Measurements from ENCODE around the gene KCNC1. TPM values are rescaled to one million over a fixed set of nuclear protein-coding genes. Genes with fewer than 3 reads are reported as not detected.

The KCNC1 gene
- polyA plus RNA-seq, 1 of the 3 experiments (the other 2 are of a cell fraction), result 0.18 TPM

DNA sequence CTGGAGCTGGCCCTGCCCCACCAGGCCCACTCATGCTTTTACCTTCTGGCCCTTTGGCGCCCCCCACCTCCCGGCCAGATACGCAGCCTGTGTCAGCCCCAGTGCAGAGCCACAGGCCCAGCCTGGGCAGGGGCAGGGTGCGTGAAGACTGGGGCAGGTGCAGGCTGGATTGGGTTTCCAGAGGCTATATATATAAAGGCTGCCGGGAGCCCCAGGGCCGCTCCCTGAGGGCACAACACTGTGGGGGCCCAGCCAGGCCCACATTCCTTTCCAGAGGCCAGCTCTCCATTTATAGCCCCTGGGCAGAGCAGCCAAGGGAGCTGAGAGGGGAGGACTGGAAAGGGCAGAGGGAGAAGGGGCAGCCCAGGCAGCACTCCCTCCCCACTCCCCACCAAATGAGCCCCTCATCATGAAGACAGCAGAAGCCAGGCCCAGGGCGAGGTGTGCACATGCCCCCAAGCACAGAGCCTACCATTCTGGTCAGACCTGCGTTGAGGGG lies 20.2 kb upstream of the KCNC1 start:
- no peak overlapping the region for H2AFZ ChIP-seq (ENCODE audit: low read depth)
- H3K4me1 ChIP-seq (ENCODE audit: control insufficient read depth in 1 of 2, insufficient read depth in 2 of 2, low read depth in 1 of 2, low read length in 1 of 2), result no peaks in the 10 kb centered on the region
- WGBS (ENCODE audit: low lambda C conversion rate), result 69% methylated on average over 5 of the region's 8 CpGs
- H3K27ac ChIP-seq (ENCODE audit: low read depth in 2 of 2, low read length in 1 of 2), result no peak overlapping the region
- no peaks in the 10 kb centered on the region for H3K36me3 ChIP-seq (replicated peaks in 1 of 2; ENCODE audit: control insufficient read depth in 1 of 2, insufficient read depth in 2 of 2, low read length in 1 of 2)
- H3K79me2 ChIP-seq (ENCODE audit: insufficient read depth), result no peaks in the 10 kb centered on the region
- no peak overlapping the region for H3K4me2 ChIP-seq
- ChIA-PET CTCF (interaction anchor here (1.0 to 1.5 kb wide), 5 partner anchors 8 to 264 kb away, joined by 3 to 6 read pairs (median 3); no protein-coding TSS in a partner anchor), POLR2A (no interaction called here)
- H3F3A ChIP-seq (replicated peaks; ENCODE audit: insufficient read depth), result no peaks in the 10 kb centered on the region
- H3K9me2 ChIP-seq, result no peaks in the 10 kb centered on the region
- no peak for DNase-seq
- H4K20me1 ChIP-seq (ENCODE audit: insufficient read depth), result no peaks in the 10 kb centered on the region
- no peak overlapping the region for H3K4me3 ChIP-seq (ENCODE audit: low read depth in 2 of 2, low read length in 1 of 2)
- TF ChIP-seq MEF2A (IDR thresholded peaks at IDR 0.05; ENCODE audit: borderline replicate concordance, low read depth), result no peak
- TF ChIP-seq, protein P1, sequence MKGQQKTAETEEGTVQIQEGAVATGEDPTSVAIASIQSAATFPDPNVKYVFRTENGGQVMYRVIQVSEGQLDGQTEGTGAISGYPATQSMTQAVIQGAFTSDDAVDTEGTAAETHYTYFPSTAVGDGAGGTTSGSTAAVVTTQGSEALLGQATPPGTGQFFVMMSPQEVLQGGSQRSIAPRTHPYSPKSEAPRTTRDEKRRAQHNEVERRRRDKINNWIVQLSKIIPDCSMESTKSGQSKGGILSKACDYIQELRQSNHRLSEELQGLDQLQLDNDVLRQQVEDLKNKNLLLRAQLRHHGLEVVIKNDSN (IDR thresholded peaks at IDR 0.05; ENCODE audit: borderline replicate concordance, low read depth), result no peak
- TF ChIP-seq EP300 (IDR thresholded peaks at IDR 0.05; ENCODE audit: borderline replicate concordance in 1 of 2, low read depth in 1 of 2, low read length in 1 of 2), result no peak
- H3K9me3 ChIP-seq, result no peaks in the 10 kb centered on the region
- H3K9ac ChIP-seq, result no peak overlapping the region
- peaks cover 30% of the 10 kb centered on the region for H3K27me3 ChIP-seq (ENCODE audit: insufficient read depth)

GRCh38 chr11:17714870-17715269 lies 19.7 kb upstream of the KCNC1 start:
- no peaks in the 10 kb centered on the region for H4K20me1 ChIP-seq (ENCODE audit: insufficient read depth)
- H2AFZ ChIP-seq (ENCODE audit: low read depth), result no peak overlapping the region
- DNase-seq, result no peak
- ChIA-PET CTCF (interaction anchor here (1.0 to 1.5 kb wide), 3 partner anchors 15 to 264 kb away, joined by 3 to 6 read pairs (median 6); no protein-coding TSS in a partner anchor), POLR2A (no interaction called here)
- H3K4me1 ChIP-seq (ENCODE audit: control insufficient read depth in 1 of 2, insufficient read depth in 2 of 2, low read depth in 1 of 2, low read length in 1 of 2), result no peaks in the 10 kb centered on the region
- H3K27me3 ChIP-seq (ENCODE audit: insufficient read depth), result peaks cover 34% of the 10 kb centered on the region
- H3K4me2 ChIP-seq, result no peak overlapping the region
- no peaks in the 10 kb centered on the region for H3K79me2 ChIP-seq (ENCODE audit: insufficient read depth)
- H3F3A ChIP-seq (replicated peaks; ENCODE audit: insufficient read depth), result no peaks in the 10 kb centered on the region
- WGBS (ENCODE audit: low lambda C conversion rate), result 43% methylated on average over 4 of the region's 4 CpGs
- H3K9ac ChIP-seq, result no peak overlapping the region
- no peaks in the 10 kb centered on the region for H3K9me3 ChIP-seq
- no peak overlapping the region for H3K4me3 ChIP-seq (ENCODE audit: low read depth in 2 of 2, low read length in 1 of 2)
- no peaks in the 10 kb centered on the region for H3K36me3 ChIP-seq (replicated peaks in 1 of 2; ENCODE audit: control insufficient read depth in 1 of 2, insufficient read depth in 2 of 2, low read length in 1 of 2)
- TF ChIP-seq, protein P2, sequence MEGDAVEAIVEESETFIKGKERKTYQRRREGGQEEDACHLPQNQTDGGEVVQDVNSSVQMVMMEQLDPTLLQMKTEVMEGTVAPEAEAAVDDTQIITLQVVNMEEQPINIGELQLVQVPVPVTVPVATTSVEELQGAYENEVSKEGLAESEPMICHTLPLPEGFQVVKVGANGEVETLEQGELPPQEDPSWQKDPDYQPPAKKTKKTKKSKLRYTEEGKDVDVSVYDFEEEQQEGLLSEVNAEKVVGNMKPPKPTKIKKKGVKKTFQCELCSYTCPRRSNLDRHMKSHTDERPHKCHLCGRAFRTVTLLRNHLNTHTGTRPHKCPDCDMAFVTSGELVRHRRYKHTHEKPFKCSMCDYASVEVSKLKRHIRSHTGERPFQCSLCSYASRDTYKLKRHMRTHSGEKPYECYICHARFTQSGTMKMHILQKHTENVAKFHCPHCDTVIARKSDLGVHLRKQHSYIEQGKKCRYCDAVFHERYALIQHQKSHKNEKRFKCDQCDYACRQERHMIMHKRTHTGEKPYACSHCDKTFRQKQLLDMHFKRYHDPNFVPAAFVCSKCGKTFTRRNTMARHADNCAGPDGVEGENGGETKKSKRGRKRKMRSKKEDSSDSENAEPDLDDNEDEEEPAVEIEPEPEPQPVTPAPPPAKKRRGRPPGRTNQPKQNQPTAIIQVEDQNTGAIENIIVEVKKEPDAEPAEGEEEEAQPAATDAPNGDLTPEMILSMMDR (IDR thresholded peaks at IDR 0.05), result no peak
- TF ChIP-seq, protein P1 (IDR thresholded peaks at IDR 0.05; ENCODE audit: borderline replicate concordance, low read depth), result no peak
- TF ChIP-seq NFIC (IDR thresholded peaks at IDR 0.05; ENCODE audit: borderline replicate concordance), result no peak
- no peaks in the 10 kb centered on the region for H3K9me2 ChIP-seq
- H3K27ac ChIP-seq (ENCODE audit: low read depth in 2 of 2, low read length in 1 of 2), result no peak overlapping the region

GRCh38 chr11:17716807-17717206 lies 17.8 kb upstream of the KCNC1 start:
- no peak overlapping the region for H3K4me3 ChIP-seq (ENCODE audit: low read depth in 2 of 2, low read length in 1 of 2)
- peaks cover 53% of the 10 kb centered on the region for H3K27me3 ChIP-seq (ENCODE audit: insufficient read depth)
- no peaks in the 10 kb centered on the region for H3K79me2 ChIP-seq (ENCODE audit: insufficient read depth)
- H2AFZ ChIP-seq (ENCODE audit: low read depth), result no peak overlapping the region
- H3K4me1 ChIP-seq (ENCODE audit: control insufficient read depth in 1 of 2, insufficient read depth in 2 of 2, low read depth in 1 of 2, low read length in 1 of 2), result peaks cover 0 to 6% of the 10 kb centered on the region in 2 experiments; a peak in 1 of 4 replicates
- H3K27ac ChIP-seq (ENCODE audit: low read depth in 2 of 2, low read length in 1 of 2), result no peak overlapping the region
- CTCF ChIA-PET, result interaction anchor here (1.2 to 8.1 kb wide), 3 partner anchors 15 to 118 kb away, joined by 3 to 137 read pairs (median 4); partner anchors contain the start of gene KCNC1
- H3K9ac ChIP-seq, result no peak overlapping the region
- POLR2A ChIA-PET, result no interaction called here
- H3K9me2 ChIP-seq, result no peaks in the 10 kb centered on the region
- H3F3A ChIP-seq (replicated peaks; ENCODE audit: insufficient read depth), result no peaks in the 10 kb centered on the region
- H4K20me1 ChIP-seq (ENCODE audit: insufficient read depth), result no peaks in the 10 kb centered on the region
- WGBS (ENCODE audit: low lambda C conversion rate), result 49% methylated on average over 2 of the region's 2 CpGs
- H3K4me2 ChIP-seq, result no peak overlapping the region
- H3K36me3 ChIP-seq (replicated peaks in 1 of 2; ENCODE audit: control insufficient read depth in 1 of 2, insufficient read depth in 2 of 2, low read length in 1 of 2), result no peaks in the 10 kb centered on the region
- DNase-seq, result no peak
- no peaks in the 10 kb centered on the region for H3K9me3 ChIP-seq
- TF ChIP-seq ZBTB33 (IDR thresholded peaks at IDR 0.05; ENCODE audit: borderline replicate concordance, low read depth) (no peak), RFX5 (IDR thresholded peaks at IDR 0.05; ENCODE audit: low read length) (no peak), SMC3 (IDR thresholded peaks at IDR 0.05; ENCODE audit: low read depth, low read length) (no peak), JUND (IDR thresholded peaks at IDR 0.05) (no peak), FOXM1 (IDR thresholded peaks at IDR 0.05; ENCODE audit: low read depth) (no peak), NFIC (IDR thresholded peaks at IDR 0.05; ENCODE audit: borderline replicate concordance) (no peak), MAX (IDR thresholded peaks at IDR 0.05; ENCODE audit: low read depth) (no peak), TAF1 (IDR thresholded peaks at IDR 0.05; ENCODE audit: borderline replicate concordance, low read depth, low read length) (no peak)
- TF ChIP-seq, protein P2 (IDR thresholded peaks at IDR 0.05), result no peak

All from SK-N-SH (cell line).